HG03520 (cell line): ENCODE results near the gene ADSS1.

Source experiments
- ATAC-seq: cut with Tn5 transposase; IDR thresholded peaks from one replicate; pipeline ENCODE4 v1.9.1; 2021; ENCODE audit warnings: mild to moderate bottlenecking, moderate library complexity; ENCODE audit not compliant: unreplicated experiment

ADSS1 gene

DNA sequence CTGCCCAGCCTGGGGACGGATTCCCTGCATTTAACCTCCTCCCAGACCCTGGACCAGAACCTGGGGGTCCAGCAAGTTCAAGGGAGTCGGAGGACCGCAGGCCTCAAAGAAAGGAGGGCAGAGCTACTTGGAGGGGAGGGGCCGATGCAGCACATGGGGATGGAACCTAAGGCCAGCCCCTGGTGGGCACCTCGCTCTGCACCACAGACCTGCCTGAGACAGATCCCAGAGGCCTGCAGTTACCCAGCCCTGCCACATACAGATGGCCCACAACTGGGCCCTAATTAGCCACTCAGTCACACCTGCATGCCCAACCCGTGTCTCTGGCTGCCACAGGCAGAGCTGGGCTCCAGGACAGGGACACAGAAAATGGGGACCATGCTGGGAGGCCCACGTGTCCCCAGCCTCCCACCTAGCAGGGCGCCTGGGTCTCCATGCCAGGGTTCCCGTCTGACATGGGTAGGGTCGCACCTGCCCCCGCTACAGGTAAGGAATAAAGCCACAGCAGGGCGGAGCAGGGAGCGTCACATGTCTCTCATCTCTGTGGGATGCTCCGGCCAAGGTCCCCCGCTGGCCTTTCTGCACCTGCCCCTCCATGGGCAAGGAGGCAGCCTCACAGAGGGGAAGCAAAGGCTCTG lies 54.8 kb downstream of the ADSS1 start:
- no peak for ATAC-seq

DNA sequence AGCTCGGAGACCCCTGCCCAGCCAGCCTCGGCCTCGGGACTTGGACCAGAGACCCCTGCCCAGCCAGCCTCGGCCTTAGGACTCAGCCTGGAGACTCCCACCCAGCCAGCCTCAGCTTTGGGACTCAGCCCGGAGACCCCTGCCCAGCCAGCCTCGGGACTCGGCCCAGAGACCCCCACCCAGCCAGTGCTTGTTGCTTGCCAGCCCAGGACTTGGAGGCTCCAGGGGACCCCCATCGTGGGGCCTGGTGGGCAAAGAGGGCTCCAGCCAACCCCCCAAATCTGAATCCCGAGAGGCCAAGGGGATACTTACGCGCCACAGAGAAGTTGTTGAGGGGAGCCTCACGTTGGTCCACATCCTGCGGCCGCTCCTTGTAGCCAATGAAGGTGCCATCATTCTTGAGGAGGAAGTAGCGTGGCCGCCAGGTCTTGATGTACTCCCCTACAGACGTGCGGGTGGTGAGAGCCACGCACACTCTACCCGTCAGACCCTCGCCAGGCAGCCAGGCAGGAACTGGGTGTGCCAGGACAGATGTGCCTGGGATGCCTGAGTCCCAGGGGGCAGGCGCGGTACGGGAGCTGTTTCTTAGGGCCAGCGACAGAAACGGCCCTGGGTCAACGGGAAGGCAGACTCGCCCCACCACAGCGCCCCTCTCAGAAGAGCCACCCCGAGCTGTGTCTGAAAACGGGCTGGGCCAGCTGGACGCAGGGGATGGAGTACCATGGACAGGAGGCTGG lies 55.9 kb downstream of the ADSS1 start:
- no peak for ATAC-seq

DNA sequence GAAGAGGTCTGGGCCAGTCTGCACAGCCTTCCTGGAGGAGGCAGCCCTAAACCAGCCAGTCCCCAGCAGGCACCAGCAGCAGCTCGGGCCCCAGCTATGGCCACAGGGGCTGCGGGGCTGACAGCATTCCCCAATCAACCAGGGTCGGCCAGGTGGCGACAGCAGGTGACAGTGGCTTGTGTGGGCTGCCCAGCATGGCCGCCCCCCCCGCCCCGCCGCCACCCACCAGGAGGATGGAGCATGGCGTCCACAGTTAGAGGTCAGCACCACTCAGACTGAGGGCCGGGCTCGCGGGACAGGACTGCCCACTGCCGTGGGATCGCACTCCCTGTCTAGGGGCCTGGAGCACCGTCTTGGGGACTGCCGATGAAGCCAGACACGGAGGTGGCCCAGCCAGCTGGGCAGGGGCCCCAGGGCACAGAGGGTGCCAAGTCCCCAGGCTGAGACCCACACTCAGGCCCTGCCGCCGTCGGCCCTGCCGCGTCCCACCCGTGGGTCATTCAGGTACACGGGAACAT lies 56.5 kb downstream of the ADSS1 start:
- ATAC-seq: no peak

DNA sequence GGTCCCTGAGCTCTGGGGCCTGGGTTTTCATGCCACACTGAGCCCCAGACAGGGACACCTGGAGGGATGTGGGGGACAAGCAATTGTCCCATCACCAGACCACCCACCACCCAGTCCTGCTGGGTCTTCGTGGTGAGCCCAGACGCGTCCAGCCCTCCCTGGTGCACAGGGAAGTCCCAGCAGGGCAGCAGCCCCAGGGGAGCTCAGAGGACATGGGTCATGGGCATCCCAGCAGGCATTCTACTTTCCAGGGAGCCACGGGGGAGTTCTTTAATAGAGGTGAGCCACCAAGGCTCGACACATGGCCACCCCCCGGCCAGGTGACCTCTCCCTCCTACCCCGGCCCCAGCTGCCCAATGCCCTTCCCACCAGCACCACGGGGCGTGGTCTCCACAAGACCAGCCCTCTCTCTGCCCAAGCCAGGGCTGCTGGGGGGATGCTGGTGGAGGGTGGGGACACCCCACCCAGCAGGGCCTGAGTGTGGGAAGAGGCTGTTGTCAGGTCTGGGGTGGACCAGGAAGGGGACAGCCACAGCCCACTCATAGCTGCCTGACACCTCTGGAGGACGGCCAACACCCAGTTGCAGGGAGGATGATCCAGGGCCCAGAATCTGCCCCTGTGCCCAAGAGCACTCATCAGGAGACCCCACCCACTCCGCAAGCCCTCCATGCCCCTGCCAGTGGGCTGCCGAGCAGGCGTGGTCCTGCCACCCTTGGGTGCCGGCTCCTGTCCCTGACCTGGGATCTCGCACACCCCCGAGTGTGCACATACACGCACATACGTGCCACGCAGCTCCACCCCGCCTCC lies 57.4 kb downstream of the ADSS1 start:
- no peak for ATAC-seq

DNA sequence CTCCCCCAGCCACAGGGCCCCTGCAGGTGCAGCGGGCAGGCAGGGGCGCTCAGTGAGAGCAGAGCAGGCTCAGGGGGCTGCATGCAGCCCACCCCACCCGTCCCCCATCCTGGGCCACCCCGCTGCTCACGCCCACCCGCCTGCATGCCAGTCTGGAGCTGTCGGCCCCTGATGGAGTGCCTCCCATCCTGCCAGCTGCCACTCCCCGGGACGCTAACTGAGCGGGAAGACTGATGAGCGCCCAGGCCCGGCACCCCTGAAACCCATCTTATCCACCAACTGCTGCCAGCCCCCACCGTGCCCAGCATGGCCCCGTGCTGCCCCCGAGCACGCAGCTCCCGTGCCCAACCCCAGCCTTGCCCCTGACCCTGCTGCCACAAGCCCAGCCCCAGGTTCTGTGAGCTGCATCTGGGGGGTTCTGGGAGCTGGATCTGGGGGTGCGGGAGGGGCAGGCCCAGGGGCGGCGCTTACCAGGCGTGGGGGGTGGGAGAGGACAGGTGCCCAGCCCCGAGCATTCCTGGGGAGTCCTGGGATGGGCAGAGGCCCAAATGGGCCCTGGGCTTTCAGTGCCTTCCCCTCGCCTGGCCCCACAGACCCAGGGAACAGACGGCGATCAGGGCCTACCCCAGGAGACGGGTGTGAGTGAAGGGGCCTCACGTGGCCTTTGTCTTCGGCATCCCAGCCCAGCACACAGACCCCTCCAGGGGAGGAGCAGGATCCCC lies 58.2 kb downstream of the ADSS1 start:
- ATAC-seq: no peak

DNA sequence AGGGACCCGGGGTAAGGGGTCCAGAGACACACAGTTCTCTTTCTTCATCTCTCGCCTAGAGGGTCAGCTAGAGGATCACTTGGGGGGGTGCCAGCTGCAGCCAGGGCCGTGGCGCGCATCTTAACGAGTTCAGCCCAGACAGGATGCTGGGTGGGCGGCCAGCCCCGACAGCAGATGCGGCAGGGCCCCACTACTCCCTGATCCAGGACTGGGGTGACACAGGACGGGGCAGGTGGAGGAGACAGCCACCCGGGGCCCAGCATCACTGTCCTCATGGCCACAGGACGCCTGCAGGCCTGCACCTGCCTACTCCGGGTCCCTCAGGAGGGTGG lies 58.7 kb downstream of the ADSS1 start:
- no peak for ATAC-seq

DNA sequence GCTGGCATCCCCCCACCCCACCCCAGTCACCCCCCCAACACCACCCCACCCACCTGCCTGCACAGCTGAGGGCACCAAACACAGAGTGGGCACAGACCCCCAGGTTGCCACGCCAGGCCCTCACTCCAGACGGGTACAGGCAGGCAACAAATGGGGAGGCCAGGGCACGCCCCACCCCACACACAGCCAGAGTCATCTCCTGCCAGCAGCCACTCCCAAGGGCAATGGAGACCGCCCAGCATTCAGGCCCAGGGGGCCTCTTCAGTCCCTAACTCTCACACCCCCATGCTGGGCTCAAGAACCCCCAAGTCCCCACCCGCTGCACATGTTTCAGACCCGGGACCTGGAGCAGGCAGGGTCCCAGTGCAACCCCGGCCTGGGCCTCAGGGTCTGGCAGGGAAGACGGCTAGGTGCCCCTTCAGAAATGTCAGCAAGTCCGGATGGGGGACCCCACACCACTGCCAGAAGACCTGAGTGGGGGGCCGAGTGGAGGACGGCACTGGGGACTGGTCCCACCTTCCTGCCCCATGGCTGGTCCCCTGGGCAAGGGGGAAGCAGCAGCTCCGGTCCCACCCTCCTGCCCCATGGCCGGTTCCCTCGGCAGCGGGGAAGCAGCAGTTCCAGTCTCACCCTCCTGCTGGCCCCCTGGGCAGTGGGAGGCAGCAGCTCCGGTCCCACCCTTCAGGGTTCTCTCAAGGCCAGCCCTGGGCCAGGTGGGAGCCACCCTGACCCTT lies 59.6 kb downstream of the ADSS1 start:
- ATAC-seq: no peak

DNA sequence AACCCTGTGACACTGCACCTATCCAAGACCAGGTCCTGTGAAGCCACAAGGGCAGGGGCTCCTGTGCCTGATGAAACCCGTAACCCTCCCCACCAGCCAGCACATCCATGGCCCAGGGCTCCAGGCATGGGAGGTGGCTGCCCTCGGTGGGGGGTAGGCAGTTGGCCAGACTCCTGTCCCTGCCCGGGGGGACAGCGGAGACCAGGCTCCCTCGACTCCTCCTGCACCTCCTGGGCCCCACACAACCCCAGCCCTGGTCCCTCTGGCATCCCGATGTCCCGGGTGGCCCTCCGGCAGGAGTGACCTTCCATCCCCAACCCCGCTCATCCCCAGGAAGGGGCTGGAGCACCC lies 60.2 kb downstream of the ADSS1 start:
- ATAC-seq: no peak

DNA sequence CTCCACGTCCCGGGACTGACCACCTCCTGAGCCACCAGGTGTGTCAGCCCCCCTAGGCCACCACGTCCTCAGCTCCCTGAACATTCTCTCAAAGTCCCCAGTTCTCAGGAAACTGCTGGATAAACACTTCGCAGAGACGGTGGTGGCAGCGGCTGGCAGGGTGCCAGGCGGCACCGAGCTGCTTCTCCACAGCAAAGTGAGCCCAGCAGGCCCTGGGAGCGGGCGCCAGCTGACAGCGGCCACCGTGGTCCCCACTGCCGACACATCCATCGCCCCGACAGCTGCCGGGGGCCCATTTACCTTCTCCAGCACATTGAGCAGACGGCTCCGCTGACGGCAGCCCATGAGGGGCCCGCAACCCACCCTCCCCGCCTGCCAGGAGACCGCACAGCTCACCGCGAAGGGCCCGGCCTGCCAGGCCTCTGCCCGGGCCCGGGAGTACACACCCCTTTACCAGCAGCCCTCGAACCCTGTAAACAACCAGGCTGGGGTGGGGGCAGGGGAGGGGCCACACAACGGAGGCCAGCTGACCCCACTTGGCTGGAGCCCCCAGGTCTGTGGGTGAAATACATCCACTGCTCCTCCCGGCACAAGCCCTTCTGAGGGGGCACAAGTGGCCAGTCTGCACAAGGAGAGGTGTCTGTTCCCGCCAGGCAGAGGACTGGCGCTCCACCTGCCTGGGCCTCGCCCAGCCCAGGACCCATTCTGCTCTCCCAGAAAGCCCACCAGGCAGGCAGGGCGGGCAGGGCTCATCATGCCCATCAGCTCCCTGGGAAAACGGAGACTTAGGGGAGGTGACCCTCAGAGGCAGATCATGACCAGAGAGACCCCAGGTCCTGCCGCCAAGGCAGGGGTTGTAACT lies 61.0 kb downstream of the ADSS1 start:
- ATAC-seq: no peak

DNA sequence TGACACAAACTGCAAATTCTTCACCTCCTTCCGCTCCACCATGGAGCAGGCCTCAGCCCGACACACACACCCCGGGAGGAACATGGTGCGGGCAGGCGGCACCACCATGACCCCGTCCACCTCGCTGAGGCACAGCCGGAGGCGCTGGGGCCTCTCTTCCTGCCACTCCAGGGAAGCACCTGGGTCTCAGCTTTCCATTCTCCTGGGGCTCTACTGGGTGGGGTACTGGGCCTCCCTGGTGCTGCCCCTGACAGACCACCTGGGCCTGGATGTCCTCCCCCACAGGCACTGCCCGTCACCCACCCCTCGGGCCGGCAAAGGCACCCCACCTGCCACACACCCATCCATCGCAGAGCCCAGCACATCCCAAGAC lies 61.7 kb downstream of the ADSS1 start:
- no peak for ATAC-seq

DNA sequence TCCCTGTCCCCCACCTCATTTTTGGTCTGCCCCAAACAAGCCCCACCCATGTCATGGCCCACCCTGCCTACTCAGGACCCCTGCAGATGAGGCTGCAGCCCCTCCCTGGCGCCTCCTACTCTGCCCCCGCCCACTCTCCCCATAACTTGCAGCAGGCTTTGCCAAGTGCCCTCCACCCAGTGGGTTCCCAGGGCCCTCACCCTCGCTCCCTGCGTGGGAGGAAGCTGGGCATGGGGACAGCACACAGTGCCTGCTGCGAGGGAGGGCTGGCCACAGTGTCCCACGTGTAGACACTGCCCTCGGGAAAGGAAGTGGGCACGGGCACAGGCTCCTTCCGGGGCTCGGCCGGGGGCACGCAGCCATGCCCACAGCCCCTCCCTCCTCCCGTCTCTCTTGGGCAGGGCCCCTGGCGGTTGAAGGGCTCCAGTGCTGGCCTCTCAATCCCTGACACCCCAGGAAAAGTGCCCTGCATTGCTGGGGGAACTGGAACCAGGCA lies 62.1 kb downstream of the ADSS1 start:
- no peak for ATAC-seq

DNA sequence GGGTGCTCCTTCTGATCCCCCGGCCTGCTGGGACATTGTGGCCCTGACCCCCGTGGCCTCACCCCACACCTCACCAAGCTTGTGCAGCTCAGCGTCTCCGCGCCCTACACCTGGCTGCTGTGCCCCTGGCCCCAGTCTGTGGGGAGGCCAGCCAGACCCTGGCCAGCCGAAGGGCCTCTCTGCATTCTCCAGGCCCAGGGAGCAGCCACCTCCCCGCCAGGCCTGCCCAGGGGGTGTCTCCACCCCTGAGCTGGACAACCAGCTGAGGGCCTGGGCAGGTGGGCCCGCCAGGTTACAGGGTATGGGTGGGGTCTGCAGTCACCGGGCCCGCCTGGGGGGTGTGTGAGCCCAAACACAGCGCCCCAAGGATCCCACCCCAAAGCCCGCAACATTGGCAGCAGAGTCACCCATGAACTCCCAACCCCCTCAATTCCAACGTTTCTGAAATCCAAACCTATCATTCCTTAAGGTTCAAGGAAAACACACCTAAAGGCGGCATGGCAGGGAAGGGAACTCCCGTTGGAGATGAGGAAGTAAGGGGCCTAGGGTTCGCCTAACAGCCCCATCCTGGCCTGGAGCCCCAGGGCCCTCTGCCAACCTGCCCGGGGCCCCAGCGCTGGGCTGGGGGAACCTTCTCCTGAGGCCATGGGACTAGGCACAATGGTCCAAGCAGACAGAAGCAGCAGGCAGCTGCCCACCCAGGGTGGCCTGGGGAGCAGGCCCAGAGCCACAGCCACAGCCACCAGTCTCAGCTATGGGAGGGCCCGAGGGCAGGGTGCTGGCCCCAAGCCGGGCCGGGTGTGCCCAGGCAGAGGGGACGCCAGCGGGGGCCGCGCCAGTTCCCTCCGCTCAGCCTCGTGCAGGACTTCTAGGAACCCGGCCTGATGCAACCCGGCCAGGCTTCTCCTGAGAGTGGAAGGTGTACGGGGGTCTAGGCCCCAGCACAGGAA lies 63.0 kb downstream of the ADSS1 start:
- no peak for ATAC-seq

DNA sequence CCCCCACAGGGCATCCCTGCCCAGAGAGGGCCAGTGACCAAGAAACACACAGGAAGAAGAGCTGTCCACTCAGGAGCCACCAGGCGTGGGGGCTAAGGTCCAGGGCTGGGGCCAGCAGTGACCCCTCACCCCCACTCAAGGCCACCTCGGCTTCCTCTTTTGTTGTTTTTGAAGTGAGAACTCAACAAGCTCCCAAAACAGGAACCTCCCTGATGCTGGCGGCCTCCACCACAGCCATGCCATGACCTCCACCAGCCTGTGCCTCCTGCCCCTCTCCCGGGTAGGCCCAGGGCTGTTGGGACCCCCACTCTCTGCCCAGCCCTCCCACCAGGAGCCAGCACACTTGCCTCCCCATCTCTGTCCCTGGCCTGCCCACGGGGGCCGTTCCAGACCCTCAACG lies 63.7 kb downstream of the ADSS1 start:
- no peak for ATAC-seq

DNA sequence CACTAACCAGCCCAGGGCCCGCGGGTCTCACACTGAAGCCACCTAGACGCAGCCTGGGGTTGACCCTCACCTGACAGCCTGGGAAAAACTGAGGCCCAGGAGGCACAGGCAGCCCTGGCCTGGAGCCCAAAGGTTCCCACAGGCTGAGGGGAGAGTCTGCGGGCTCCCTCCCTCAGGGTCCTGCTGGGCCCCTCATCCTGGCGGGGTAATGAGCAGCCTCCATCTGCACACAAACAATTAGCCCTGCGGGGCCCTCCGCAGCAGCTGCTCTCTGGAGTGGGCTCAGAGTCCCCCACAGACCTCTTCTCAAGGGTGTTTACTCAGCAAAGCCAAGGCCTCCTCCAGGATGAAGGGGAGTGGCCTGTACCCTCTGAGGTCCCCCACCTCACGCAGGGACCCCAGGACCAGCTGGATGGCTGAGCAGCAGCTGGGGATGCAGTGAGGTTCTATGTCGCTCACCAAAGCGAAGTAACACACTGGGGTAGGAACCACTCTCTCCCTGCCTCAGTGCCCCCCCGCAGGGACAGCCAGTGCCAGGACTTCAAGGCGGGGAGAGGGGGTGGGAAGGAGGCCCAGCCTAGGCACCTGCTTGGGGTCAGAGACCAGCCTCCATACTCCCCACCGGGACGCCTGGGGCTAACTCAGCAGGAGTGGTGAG lies 64.3 kb downstream of the ADSS1 start:
- no peak for ATAC-seq

DNA sequence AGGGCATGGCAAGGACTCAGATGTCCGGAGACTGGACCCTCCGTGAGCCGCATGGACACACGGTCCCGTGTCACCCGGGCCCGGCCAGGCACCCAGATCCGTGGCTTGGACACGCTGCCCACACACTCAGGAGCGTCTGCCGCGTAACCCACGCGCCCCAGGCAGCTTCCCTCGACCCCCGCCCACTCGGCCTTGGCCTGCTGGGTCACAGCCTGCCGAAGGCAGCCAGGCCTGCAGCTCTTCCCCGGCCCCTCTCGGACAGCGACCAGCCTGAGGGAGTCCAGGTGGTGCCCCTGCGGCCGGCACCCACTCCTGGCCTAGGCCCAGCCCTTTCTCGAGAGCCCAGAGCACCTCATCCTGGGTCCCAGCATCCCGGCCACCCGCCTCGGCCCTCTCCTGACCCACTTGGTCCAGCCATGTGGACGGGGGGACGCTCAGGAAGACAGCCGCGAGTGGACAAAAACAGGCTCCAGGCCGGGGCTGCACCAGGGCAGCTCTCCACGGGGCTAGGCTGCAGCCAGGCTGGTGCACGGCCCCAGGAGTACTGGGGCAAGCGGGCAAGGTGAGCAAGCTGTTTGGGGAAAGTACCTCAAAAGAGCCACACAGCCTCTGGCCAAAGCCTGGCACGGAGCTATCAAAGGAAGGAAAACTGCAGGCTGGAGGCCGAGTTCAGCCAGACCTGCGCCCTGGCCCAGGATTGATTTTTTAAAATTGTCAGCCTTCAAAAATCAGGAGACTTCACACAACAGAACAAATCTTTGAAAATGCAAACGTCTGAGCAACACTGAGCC lies 65.0 kb downstream of the ADSS1 start:
- no peak for ATAC-seq

DNA sequence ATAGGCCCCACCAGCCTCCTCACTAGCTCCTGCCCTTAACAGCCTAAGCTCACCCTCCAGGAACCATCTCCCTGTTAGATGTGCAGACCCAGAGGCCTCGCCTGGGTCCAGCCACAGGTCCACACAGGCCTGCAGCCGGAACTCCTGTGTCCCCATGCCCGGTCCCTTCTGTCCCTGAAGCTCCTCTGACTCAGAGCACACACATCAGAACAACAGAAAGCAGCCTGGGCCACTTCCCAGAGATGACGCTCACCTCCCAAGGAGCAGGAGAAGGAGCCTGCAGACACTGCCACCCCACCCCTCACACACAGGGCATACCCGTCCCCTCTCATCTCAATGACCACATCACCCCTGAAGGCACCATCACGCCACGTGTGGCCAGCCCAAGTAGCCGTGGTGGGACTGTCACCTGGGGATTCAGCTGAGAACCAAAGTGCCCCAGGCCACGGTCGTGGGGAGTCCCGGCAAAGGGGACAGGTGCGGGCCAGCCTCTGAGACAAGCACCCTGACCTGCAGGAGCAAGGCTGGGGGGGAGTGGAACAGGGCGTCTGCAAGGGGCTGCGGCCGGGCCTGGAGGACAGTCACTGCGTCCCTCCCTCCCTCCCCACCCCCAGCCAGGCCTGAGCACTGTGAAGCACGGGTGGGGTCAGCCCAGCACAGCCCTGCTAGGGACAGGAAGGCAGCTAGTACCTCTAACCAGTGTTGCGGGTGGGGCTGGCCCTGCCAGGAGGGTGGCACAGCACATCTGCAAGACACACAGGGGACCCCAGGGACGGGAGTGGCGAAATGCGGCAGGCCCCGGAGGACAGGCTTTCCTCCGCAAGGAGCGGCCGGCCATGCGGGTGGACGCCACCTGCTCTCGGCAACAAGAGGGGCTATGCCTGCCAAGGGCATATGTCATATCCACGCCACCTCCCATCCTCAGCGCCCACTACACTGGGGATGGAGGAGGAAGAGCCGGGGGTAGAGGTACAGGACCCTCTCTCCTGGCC lies 66.0 kb downstream of the ADSS1 start:
- no peak for ATAC-seq
